PFSK-1 (cell line): ENCODE results near the gene ACSS2.

Experiments
- POLR2AphosphoS5 ChIP-seq: IDR thresholded peaks from 2 replicates; pipeline ENCODE4 v1.6.1; 2012; ENCODE audit warnings: low read depth, mild to moderate bottlenecking, control low read depth, low read length, moderate library complexity
- TAF1 ChIP-seq: IDR thresholded peaks from 2 replicates; pipeline ENCODE4 v1.6.1; 2012; ENCODE audit warnings: low read length, control low read depth, borderline replicate concordance; ENCODE audit not compliant: insufficient read depth

GRCh38 chr20:34951252-34951651, 74.8 kb downstream of the ACSS2 start:
- TF ChIP-seq TAF1 (no peak), POLR2AphosphoS5 (no peak)
